Hepatocyte (in vitro differentiated cells): Measurements from ENCODE around the gene DCAF7.

Experiments used
- CTCF ChIP-seq: fragments of 200-600 bp; sonication (generic); IDR thresholded peaks from 2 replicates; pipeline ENCODE4 v1.5.1; 2016; ENCODE audit warnings: antibody characterized with exemption, mild to moderate bottlenecking; ENCODE audit not compliant: poor library complexity
- EZH2 ChIP-seq: fragments of 200-600 bp; sonication (generic); IDR thresholded peaks from 2 replicates; pipeline ENCODE4 v1.6.1; 2016; ENCODE audit warnings: antibody characterized with exemption, mild to moderate bottlenecking, borderline replicate concordance

DNA sequence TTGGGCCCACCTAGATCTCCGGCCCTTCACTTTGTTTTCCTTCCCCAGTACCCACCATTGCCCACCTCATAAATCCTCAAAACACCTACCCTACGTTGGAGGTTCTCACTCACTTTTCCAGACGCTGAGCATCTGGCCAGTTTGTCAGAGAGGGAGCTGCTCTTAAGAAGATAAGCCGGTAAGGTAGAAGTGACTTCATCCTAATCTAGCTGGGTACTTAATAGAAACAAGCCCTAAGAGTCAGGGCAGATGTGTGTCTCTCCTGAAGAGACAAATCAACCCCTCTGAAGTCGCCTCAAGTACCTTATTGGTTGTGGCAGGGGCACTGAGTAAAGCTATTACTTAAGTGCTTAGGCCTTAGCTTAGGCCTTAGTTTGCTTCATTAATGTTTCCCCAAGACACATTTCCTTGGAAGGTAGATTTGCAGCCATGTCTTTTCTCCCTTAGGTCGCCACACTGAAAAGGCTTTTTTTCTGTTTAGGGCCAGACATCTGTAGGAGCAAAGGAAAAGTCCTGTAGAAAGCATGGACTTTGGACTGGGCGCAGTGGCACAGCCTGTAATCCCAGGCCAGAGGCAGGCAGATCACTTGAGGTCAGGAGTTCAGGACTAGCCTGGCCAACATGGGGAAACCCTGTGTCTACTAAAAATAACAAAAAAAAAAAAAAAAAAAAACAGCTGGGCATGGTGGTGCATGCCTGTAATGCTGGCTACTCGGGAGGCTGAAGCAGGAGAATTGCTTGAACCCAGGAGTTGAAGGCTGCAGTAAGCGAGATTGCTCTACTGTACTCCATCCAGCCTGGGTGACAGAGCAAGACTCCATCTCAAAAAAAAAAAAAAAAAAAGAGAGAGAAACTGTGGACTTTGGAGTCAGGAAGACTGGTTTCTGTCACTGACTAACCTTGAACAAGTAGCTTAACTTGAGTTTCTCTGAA lies 51.4 kb downstream of the DCAF7 start:
- TF ChIP-seq CTCF (no peak), EZH2 (no peak)
